SU-DHL-6 (cell line): ENCODE measurements around the gene PSME4.

ENCODE experiments used
- H2AFZ ChIP-seq: fragments of 200-600 bp; sonication (generic); 2 replicates; pipeline ENCODE4 v1.6.1; 2014; ENCODE audit warnings: low read depth, mild to moderate bottlenecking, moderate library complexity, mixed read lengths, antibody characterized with exemption, low read length; ENCODE audit not compliant: severe bottlenecking
- H3F3A ChIP-seq: fragments of 200-600 bp; shearing (Covaris generic); 2 replicates; pipeline ENCODE4 v1.6.0; 2016; ENCODE audit warnings: antibody characterized with exemption, mild to moderate bottlenecking; ENCODE audit not compliant: insufficient read depth
- H3K27ac ChIP-seq: fragments of 200-600 bp; sonication (generic); 2 replicates; pipeline ENCODE4 v1.5.1; 2016; ENCODE audit warnings: low read depth, mild to moderate bottlenecking, low read length, moderate library complexity, mixed read lengths
- H3K27me3 ChIP-seq: fragments of 200-600 bp; sonication (generic), shearing (Covaris generic); 2 replicates; pipeline ENCODE4 v1.6.0; 2014; ENCODE audit warnings: mild to moderate bottlenecking, low read length
- H3K36me3 ChIP-seq: fragments of 200-600 bp; sonication (generic); 2 replicates; pipeline ENCODE4 v1.6.1; 2014; ENCODE audit warnings: mild to moderate bottlenecking, low read length, mixed read lengths
- H3K4me2 ChIP-seq: fragments of 300-600, 200-600 bp; shearing (Covaris generic), sonication (generic); 2 replicates; pipeline ENCODE4 v1.6.0; 2014; ENCODE audit warnings: low read length, low read depth, mild to moderate bottlenecking; ENCODE audit not compliant: poor library complexity, severe bottlenecking
- H3K4me3 ChIP-seq: fragments of 200-600 bp; sonication (generic); 2 replicates; pipeline ENCODE4 v1.5.1; 2014; ENCODE audit warnings: antibody characterized with exemption, low read length, mild to moderate bottlenecking, mixed read lengths; ENCODE audit not compliant: insufficient read depth, poor library complexity, severe bottlenecking
- H3K79me2 ChIP-seq: fragments of 200-600 bp; sonication (generic); 2 replicates; pipeline ENCODE4 v1.6.1; 2014; ENCODE audit warnings: mild to moderate bottlenecking, low read length, moderate library complexity; ENCODE audit not compliant: insufficient read depth
- H3K9ac ChIP-seq: fragments of 200-600 bp; sonication (generic); 2 replicates; pipeline ENCODE4 v1.7.0; 2014; ENCODE audit warnings: mild to moderate bottlenecking, low read length
- H3K9me2 ChIP-seq: fragments of 200-600 bp; sonication (generic); replicated peaks from 2 replicates; pipeline ENCODE4 v1.6.1; 2014; ENCODE audit warnings: low read length; ENCODE audit not compliant: insufficient read depth
- H3K9me3 ChIP-seq: fragments of 200-600 bp; sonication (generic); 2 replicates; pipeline ENCODE4 v1.6.1; 2014; ENCODE audit warnings: low read length, mixed read lengths; ENCODE audit not compliant: insufficient read depth
- H4K20me1 ChIP-seq: fragments of 200-600 bp; sonication (generic); 2 replicates; pipeline ENCODE4 v1.6.1; 2014; ENCODE audit warnings: low read depth, mild to moderate bottlenecking, antibody characterized with exemption, low read length, moderate library complexity, mixed read lengths
- EZH2phosphoT487 ChIP-seq: fragments of 200-600 bp; sonication (generic), shearing (Covaris generic); conservative IDR thresholded peaks from 2 replicates; pipeline ENCODE4 v1.6.1; 2018; ENCODE audit warnings: mild to moderate bottlenecking, antibody characterized with exemption, low read length, moderate library complexity, mixed read lengths
- TF ChIP-seq, protein P1 (sequence below): fragments of 200-600 bp; sonication (generic); IDR thresholded peaks from one replicate; pipeline ENCODE4 v1.5.1; 2017; ENCODE audit warnings: antibody characterized with exemption, mild to moderate bottlenecking, low read length, moderate library complexity; ENCODE audit not compliant: insufficient read depth, poor library complexity, severe bottlenecking

The PSME4 gene

DNA sequence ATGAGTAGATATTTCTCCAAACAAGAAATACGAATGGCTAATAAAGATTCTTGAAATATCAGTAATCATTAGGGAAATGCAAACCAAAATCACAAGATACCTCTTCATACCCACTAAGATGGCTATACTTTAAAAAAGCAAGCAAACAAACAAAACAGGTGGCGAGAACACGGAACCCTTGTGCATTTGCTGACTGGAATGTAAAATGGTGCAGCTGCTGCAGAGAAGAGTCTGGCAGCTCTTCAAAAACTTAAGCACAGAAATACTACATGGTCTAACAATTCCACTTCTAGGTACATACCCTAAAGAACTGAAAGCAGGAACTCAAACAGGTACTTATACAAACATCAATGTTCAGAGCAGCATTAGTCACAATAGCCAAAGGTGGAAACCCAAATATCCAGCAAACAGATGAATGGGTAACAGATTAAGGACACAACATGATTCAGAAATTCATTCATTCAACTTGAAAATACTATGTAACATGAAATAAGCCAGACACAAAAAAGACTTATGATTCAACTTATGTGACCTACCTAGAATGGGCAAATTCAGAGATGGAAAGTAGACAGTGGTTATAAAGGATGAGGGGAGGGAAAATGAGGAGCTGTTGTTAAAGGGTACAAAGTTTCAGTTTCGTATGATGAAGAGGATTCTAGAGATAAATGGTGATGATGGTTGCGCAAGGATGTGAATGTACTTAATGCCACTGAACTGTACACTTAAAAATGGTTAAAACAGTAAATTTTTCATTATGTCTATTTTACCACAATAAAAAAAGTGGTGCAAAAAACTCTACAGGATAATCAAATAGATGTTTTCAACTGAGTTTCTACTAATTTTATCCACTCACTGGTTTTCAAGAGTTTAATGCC, 84.2 kb downstream of the PSME4 start:
- H3K79me2 ChIP-seq: no peaks in the 10 kb centered on the region
- no peak overlapping the region for H3K4me2 ChIP-seq
- H3K9ac ChIP-seq: no peak overlapping the region
- TF ChIP-seq EZH2phosphoT487: no peak
- TF ChIP-seq, protein P1, sequence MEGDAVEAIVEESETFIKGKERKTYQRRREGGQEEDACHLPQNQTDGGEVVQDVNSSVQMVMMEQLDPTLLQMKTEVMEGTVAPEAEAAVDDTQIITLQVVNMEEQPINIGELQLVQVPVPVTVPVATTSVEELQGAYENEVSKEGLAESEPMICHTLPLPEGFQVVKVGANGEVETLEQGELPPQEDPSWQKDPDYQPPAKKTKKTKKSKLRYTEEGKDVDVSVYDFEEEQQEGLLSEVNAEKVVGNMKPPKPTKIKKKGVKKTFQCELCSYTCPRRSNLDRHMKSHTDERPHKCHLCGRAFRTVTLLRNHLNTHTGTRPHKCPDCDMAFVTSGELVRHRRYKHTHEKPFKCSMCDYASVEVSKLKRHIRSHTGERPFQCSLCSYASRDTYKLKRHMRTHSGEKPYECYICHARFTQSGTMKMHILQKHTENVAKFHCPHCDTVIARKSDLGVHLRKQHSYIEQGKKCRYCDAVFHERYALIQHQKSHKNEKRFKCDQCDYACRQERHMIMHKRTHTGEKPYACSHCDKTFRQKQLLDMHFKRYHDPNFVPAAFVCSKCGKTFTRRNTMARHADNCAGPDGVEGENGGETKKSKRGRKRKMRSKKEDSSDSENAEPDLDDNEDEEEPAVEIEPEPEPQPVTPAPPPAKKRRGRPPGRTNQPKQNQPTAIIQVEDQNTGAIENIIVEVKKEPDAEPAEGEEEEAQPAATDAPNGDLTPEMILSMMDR: no peak
- no peaks in the 10 kb centered on the region for H3K27me3 ChIP-seq
- H4K20me1 ChIP-seq: no peaks in the 10 kb centered on the region
- H3K36me3 ChIP-seq: peaks cover 57% of the 10 kb centered on the region
- H3K27ac ChIP-seq: no peak overlapping the region
- H3F3A ChIP-seq: no peaks in the 10 kb centered on the region; the same call in 1 of the 2 replicates
- H3K4me3 ChIP-seq: no peak overlapping the region
- no peaks in the 10 kb centered on the region for H3K9me2 ChIP-seq
- H2AFZ ChIP-seq: no peak overlapping the region
- H3K9me3 ChIP-seq: no peaks in the 10 kb centered on the region

DNA sequence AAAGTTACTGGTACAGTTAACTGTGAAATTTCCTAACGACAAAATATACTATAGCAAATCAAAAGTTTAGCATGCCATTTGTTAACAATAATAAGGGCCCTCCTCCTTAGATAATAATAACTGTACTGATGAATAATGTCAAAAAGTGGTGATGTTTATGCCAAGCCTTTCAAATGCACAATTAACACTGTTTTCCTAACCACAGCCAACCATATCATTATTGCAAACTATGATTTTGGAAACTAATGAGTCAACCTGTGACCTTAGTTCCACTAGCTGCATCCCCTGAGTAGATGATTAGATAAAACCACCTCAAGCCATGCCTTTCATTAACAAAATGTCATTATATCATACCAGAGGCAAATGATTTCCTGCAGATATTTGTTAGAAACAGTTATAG, 85.9 kb downstream of the PSME4 start:
- Histone ChIP-seq H3K4me3 (no peak overlapping the region), H3K79me2 (no peaks in the 10 kb centered on the region), H3K36me3 (peaks cover 53% of the 10 kb centered on the region), H3K9me2 (no peaks in the 10 kb centered on the region), H3K9ac (no peak overlapping the region), H3K4me2 (no peak overlapping the region), H3K9me3 (no peaks in the 10 kb centered on the region), H3F3A (no peaks in the 10 kb centered on the region; the same call in 1 of the 2 replicates), H3K27ac (no peak overlapping the region), H3K27me3 (no peaks in the 10 kb centered on the region), H4K20me1 (no peaks in the 10 kb centered on the region), H2AFZ (no peak overlapping the region)
- TF ChIP-seq, protein P1: no peak
- no peak for TF ChIP-seq EZH2phosphoT487

DNA sequence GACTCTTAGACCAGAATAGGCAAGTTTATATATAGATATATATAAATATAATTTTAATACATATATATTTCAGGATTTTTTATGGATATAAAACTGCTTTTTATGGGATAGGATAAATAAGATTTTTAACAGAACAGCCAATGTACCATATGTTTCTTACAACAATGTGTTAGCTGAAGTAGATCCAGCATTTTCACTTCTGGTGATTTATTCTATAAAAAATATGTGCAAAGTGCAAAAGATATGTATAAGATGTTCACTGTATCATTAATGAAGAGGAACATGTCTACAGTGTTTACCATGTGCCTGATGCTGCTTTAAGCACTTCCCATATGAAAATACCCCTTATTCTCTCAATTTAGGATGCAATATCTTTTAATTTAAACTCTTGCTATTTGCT, 88.8 kb downstream of the PSME4 start:
- Histone ChIP-seq H3K9me2 (no peaks in the 10 kb centered on the region), H3K4me3 (no peak overlapping the region), H3K36me3 (peaks cover 43% of the 10 kb centered on the region), H3K79me2 (no peaks in the 10 kb centered on the region), H3K9me3 (no peaks in the 10 kb centered on the region), H3K9ac (no peak overlapping the region), H2AFZ (no peak overlapping the region), H3K4me2 (no peak overlapping the region), H3K27ac (no peak overlapping the region), H3K27me3 (no peaks in the 10 kb centered on the region), H4K20me1 (no peaks in the 10 kb centered on the region), H3F3A (no peaks in the 10 kb centered on the region)
- TF ChIP-seq, protein P1: no peak
- no peak for TF ChIP-seq EZH2phosphoT487
